K562 (cell line): ENCODE results near the gene NDUFS5. TPM values are rescaled to one million over a fixed set of nuclear protein-coding genes. Genes with fewer than 3 reads are reported as not detected.
A peak's percentile ranks its signal among the peaks of the same experiment; 100 is the strongest.

Experiments
- ATAC-seq: fragments of 200-7000 bp; cut with Tn5 transposase; 3 replicates; pipeline ENCODE4 v1.9.1; 2020; ENCODE audit warnings: moderate library complexity
- BruUV-seq: library from RNA; stranded (reverse); fragments of 400-500 nt; replicated peaks from 2 replicates; lab custom pipeline; 2021; lab: Mats Ljungman, UMichigan
- CTCF ChIA-PET: fragments of 300-600 bp; formaldehyde crosslinking; extraction: SDS; loops from one replicate; lab custom pipeline; 2021; ENCODE audit warnings: low intra/inter-chr PET ratio; lab: Yijun Ruan, JAX
- POLR2A ChIA-PET: fragments of 300-600, 350-650 bp; sonication (Branson Sonifier 250); formaldehyde crosslinking; extraction: SDS; loops from one replicate; lab custom pipeline; 2021; ENCODE audit warnings: antibody characterized with exemption, inconsistent platforms; lab: Yijun Ruan, JAX
- DNase-seq, 4 experiments: peaks; one replicate each; pipeline versions ENCODE4 v3.0.0 to v3.0.0-alpha.2; 2011 to 2018; ENCODE audit warnings: low spot score in 3 of 4, mixed read lengths in 3 of 4; ENCODE audit errors: extremely low read depth in 1 of 4
- FAIRE-seq: peaks from 2 replicates; lab custom pipeline; 2011; peaks lifted over from hg19 to GRCh38; lab: Jason Lieb, UNC
- H2AFZ ChIP-seq: 2 replicates; pipeline ENCODE4 v1.6.0; 2011; ENCODE audit warnings: low read depth, low read length, control low read depth, inconsistent platforms
- H3K27ac ChIP-seq: fragments of 200-600 bp; 3 replicates; pipeline ENCODE4 v1.8.0; 2011; ENCODE audit warnings: low read depth, mild to moderate bottlenecking, control low read depth, inconsistent platforms, low read length, moderate library complexity, mixed read lengths; ENCODE audit errors: extremely low read depth
- H3K27me3 ChIP-seq, 2 experiments: fragments of 300-600 bp in 1 of 2; 2 replicates in 1 of 2; 3 replicates in 1 of 2; pipeline versions ENCODE4 v1.6.0 to v1.8.0; 2011; ENCODE audit warnings: inconsistent platforms in 2 of 2, low read length in 2 of 2, mild to moderate bottlenecking in 1 of 2, mixed read lengths in 1 of 2, moderate library complexity in 1 of 2; ENCODE audit not compliant: control insufficient read depth in 2 of 2, insufficient read depth in 2 of 2
- H3K36me3 ChIP-seq: fragments of 300-600 bp; 3 replicates; pipeline ENCODE4 v1.8.0; 2011; ENCODE audit warnings: mild to moderate bottlenecking, low read length, inconsistent platforms; ENCODE audit not compliant: control insufficient read depth, insufficient read depth
- H3K4me1 ChIP-seq, 2 experiments: fragments of 200-600 bp in 1 of 2; replicated peaks in 1 of 2; 2 replicates in 1 of 2; 3 replicates in 1 of 2; pipeline versions ENCODE4 v1.5.1 to v1.8.0; 2011; ENCODE audit warnings: inconsistent platforms in 2 of 2, low read length in 2 of 2, mild to moderate bottlenecking in 1 of 2, mixed read lengths in 1 of 2, moderate library complexity in 1 of 2; ENCODE audit not compliant: control insufficient read depth in 2 of 2, insufficient read depth in 2 of 2
- H3K4me2 ChIP-seq: 2 replicates; pipeline ENCODE4 v1.6.1; 2011; ENCODE audit warnings: low read length, control low read depth, inconsistent platforms, mixed read lengths; ENCODE audit not compliant: insufficient read depth
- H3K4me3 ChIP-seq: fragments of 200-600 bp; sonication (generic), shearing (Covaris generic); 2 replicates; pipeline ENCODE4 v1.5.1; 2016; ENCODE audit warnings: control low read depth, inconsistent platforms
- H3K79me2 ChIP-seq: fragments of 200-600 bp; 3 replicates; pipeline ENCODE4 v1.8.0; 2011; ENCODE audit warnings: low read length, inconsistent platforms; ENCODE audit not compliant: control insufficient read depth, insufficient read depth
- H3K9ac ChIP-seq, 2 experiments: 2 replicates each; pipeline versions ENCODE4 v1.6.0 to v1.6.1; 2011; ENCODE audit warnings: low read depth in 2 of 2, low read length in 2 of 2, control low read depth in 1 of 2, inconsistent platforms in 1 of 2, mild to moderate bottlenecking in 1 of 2, mixed read lengths in 1 of 2; ENCODE audit not compliant: insufficient read depth in 1 of 2
- H3K9me1 ChIP-seq: one replicate; pipeline ENCODE4 v1.6.0; 2011; ENCODE audit warnings: inconsistent platforms, mild to moderate bottlenecking, low read length, moderate library complexity; ENCODE audit not compliant: control insufficient read depth, insufficient read depth
- H3K9me3 ChIP-seq: replicated peaks from 2 replicates; pipeline ENCODE4 v1.5.1; 2011; ENCODE audit warnings: low read depth, low read length, inconsistent platforms; ENCODE audit not compliant: control insufficient read depth, insufficient read depth
- H4K20me1 ChIP-seq: replicated peaks from 2 replicates; pipeline ENCODE4 v1.6.1; 2011; ENCODE audit warnings: low read length, inconsistent platforms, mixed read lengths; ENCODE audit not compliant: control insufficient read depth, insufficient read depth
- CTBP1 ChIP-seq: fragments of 450-650 bp; IDR thresholded peaks from 2 replicates; pipeline ENCODE4 v1.6.1; 2016; ENCODE audit warnings: borderline replicate concordance
- KDM2B ChIP-seq: fragments of 250-450 bp; sonication (Bioruptor Pico); IDR thresholded peaks from 2 replicates; pipeline ENCODE4 v1.8.0; 2021; ENCODE audit warnings: mild to moderate bottlenecking, moderate library complexity
- POLR2A ChIP-seq: fragments of 450-650 bp; conservative IDR thresholded peaks from 2 replicates; pipeline ENCODE4 v1.6.1; 2016
- POLR2AphosphoS2 ChIP-seq: IDR thresholded peaks from 2 replicates; pipeline ENCODE4 v1.6.1; 2012; ENCODE audit warnings: low read length, improper control_type of control experiment
- POLR2G ChIP-seq: fragments of 200-400 bp; formaldehyde crosslinking; IDR thresholded peaks from 2 replicates; pipeline ENCODE4 v1.6.1; 2017; ENCODE audit warnings: low read depth, mild to moderate bottlenecking, antibody characterized with exemption, low read length, moderate library complexity
- ZNF133 ChIP-seq: fragments of 250-450 bp; sonication (Bioruptor Pico); IDR thresholded peaks from 2 replicates; pipeline ENCODE4 v1.4.0; 2020; ENCODE audit warnings: mild to moderate bottlenecking
- WGBS: fragments of 100-300 bp; shearing (Covaris generic); methylation state at CpG from one replicate; pipeline ENCODE4 v1.1.6; 2016; ENCODE audit warnings: low coverage, mixed read lengths; ENCODE audit not compliant: insufficient coverage; ENCODE audit errors: missing lambda C conversion rate; 5-methylcytosine and 5-hydroxymethylcytosine counted together
- in situ Hi-C: fragments of 300-500 bp; cut with MboI; formaldehyde crosslinking; loops from 4 replicates; pipeline ENCODE4 v1.15.0; 2018; ENCODE audit warnings: inconsistent platforms, mixed read lengths
- intact Hi-C: fragments of 100-400 bp; cut with micrococcal nuclease; formaldehyde crosslinking; loops from 2 replicates; pipeline ENCODE4 v1.14.2; 2022
- polyA plus RNA-seq, 8 experiments: library from polyadenylated mRNA; depleted of rRNA in 4 of 8; stranded (reverse) in 5 of 8; unstranded in 3 of 8; fragments of >200 nt; fragmentation: Nextera tagmentation in 2 of 8; fragmentation: Illumina TruSeq in 1 of 8; extraction: Ambion mirVana in 2 of 8; extraction: Trizol in 1 of 8; gene quantifications; 2 replicates each; pipeline versions ENCODE4 v1.2.1 to v1.2.3, GENCODE V29; 2011 to 2014; ENCODE audit warnings: inconsistent platforms in 1 of 8, missing spikeins in 1 of 8
- total RNA-seq, 7 experiments: library from RNA; depleted of rRNA in 6 of 7; stranded (reverse); fragments of >200 nt in 6 of 7; fragmentation: Illumina TruSeq in 2 of 7; extraction: Trizol in 2 of 7; gene quantifications; 2 replicates each; pipeline versions ENCODE4 v1.2.1 to v1.2.3, GENCODE V29; 2011 to 2021; ENCODE audit warnings: low replicate concordance in 1 of 7
- TF ChIP-seq, protein P1 (sequence below): sonication (generic); formaldehyde crosslinking; IDR thresholded peaks from 2 replicates; pipeline ENCODE4 v1.8.0; 2023; ENCODE audit warnings: missing genetic modification reagents, mild to moderate bottlenecking, borderline replicate concordance

The NDUFS5 gene
- total and polyA plus RNA-seq, 9 of the 15 experiments (the other 6 are each of a cell fraction or from before 2014, with no cell fraction given), result 499 to 2,737 (median 1,281) TPM

DNA sequence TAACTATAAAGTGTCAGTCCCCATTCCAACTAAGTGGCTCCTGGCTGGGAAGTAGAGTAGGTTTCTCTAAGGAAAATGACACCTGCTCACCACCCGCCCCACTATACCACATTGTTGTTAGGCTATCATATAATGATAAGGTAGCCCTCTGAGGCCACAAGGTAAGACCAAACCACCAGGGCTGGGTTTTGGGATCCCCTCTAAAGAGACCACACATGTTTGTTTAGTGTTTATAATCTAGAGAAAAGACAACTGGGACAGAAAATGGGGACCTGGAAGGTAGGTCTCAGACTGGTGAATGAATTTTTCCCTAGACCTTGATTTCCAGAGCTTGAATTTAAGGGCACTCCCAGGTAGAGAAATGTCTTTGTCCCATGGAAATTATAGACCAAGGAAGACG lies 19.9 kb upstream of the NDUFS5 start:
- FAIRE-seq (no peak), ATAC-seq (no peak; the same call in 2 of the 3 replicates), DNase-seq (no peak)
- no peak overlapping the region for H3K9ac ChIP-seq
- 0 out of 2 replicates have a peak, but pooled peaks have one; percentile 4 for TF ChIP-seq POLR2G
- no peak for TF ChIP-seq KDM2B (CRISPR knock-in tag)
- TF ChIP-seq ZNF133 (CRISPR knock-in tag), result no peak
- in situ Hi-C loops, result no loop called here
- POLR2A ChIA-PET, result interaction anchor here (0.7 to 3.2 kb wide), 6 partner anchors 9 to 66 kb away, joined by 3 to 25 read pairs (median 4); partner anchors contain the start of gene NDUFS5
- no peak overlapping the region for H3K4me3 ChIP-seq
- H3K36me3 ChIP-seq, result peaks cover 84% of the 10 kb centered on the region
- no peaks in the 10 kb centered on the region for H3K9me1 ChIP-seq
- H3K27ac ChIP-seq, result no peak overlapping the region
- H3K79me2 ChIP-seq, result no peaks in the 10 kb centered on the region
- H3K4me2 ChIP-seq, result no peak overlapping the region
- H2AFZ ChIP-seq, result no peak overlapping the region
- H3K27me3 ChIP-seq, result no peaks in the 10 kb centered on the region
- BruUV-seq, result no TSS peak
- WGBS, result 88% methylated on average over 2 of the region's 2 CpGs
- no peaks in the 10 kb centered on the region for H3K4me1 ChIP-seq
- H3K9me3 ChIP-seq, result no peaks in the 10 kb centered on the region
- CTCF ChIA-PET, result no interaction called here
- intact Hi-C loops, result no loop called here
- no peaks in the 10 kb centered on the region for H4K20me1 ChIP-seq

DNA sequence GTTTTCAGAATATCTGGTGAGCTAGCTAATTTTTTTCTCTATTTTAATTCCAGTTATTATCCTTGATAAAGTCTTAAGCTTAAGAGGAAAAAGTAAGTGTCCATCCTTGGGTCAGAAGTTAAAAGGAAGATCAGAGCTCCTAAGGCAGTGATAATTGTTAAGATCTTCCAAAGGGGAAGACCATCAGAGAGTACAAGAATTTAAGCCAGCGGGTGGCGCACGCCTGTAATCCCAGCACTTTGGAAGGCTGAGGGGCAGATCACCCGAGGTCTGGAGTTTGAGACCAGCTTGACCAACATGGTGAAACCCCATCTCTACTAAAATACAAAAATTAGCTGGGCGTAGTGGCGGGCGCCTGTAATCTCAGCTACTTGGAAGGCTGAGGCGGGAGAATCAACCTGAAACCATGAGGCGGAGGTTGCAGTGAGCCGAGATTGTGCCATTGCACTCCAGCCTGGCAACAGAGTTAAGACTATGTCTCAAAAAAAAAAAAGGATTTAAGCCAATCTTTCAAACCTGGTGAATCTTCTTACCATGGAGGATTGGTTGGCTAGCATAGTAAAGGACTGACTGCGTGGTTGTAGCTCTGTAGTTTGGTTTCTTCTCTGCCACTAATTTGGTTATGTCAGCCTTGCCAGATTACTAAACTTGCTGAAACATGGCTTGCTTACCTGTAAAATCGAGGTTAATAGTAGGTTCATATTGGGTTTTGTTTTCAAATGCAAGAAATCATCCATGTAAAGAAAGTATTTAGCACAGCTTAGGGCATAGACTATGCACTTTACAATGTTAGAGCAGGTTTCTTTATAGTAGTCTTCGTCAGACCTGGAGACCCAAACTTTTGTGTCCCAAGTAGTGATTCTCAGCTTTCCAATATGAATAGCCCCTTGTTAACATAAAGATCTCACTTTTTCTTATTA lies 19.2 kb upstream of the NDUFS5 start:
- H3K36me3 ChIP-seq, result peaks cover 77% of the 10 kb centered on the region
- no peaks in the 10 kb centered on the region for H3K27me3 ChIP-seq
- H3K9me3 ChIP-seq, result no peaks in the 10 kb centered on the region
- FAIRE-seq (peak; percentile 11), ATAC-seq (peak; percentile 59), DNase-seq (no peak)
- 92% methylated on average over 13 of the region's 13 CpGs for WGBS
- H3K79me2 ChIP-seq, result no peaks in the 10 kb centered on the region
- POLR2A ChIA-PET, result interaction anchor here (0.6 to 3.2 kb wide), 6 partner anchors 10 to 1385 kb away, joined by 3 to 25 read pairs (median 4); partner anchors contain the start of gene NDUFS5
- intact Hi-C loops (no loop called here), in situ Hi-C loops (no loop called here)
- no peaks in the 10 kb centered on the region for H4K20me1 ChIP-seq
- no peak overlapping the region for H3K27ac ChIP-seq
- no peak overlapping the region for H2AFZ ChIP-seq
- H3K4me3 ChIP-seq, result no peak overlapping the region
- no peak overlapping the region for H3K9ac ChIP-seq
- H3K4me2 ChIP-seq, result no peak overlapping the region
- no peaks in the 10 kb centered on the region for H3K4me1 ChIP-seq
- CTCF ChIA-PET, result no interaction called here
- no TSS peak for BruUV-seq
- H3K9me1 ChIP-seq, result no peaks in the 10 kb centered on the region
- TF ChIP-seq POLR2G (peak; percentile 49; the same call in 1 of the 2 replicates), POLR2AphosphoS2 (peak; percentile 13; the same call in 1 of the 2 replicates), POLR2A (peak; percentile 46; the same call in 1 of the 2 replicates), CTBP1 (no peak)
- TF ChIP-seq, protein P1, sequence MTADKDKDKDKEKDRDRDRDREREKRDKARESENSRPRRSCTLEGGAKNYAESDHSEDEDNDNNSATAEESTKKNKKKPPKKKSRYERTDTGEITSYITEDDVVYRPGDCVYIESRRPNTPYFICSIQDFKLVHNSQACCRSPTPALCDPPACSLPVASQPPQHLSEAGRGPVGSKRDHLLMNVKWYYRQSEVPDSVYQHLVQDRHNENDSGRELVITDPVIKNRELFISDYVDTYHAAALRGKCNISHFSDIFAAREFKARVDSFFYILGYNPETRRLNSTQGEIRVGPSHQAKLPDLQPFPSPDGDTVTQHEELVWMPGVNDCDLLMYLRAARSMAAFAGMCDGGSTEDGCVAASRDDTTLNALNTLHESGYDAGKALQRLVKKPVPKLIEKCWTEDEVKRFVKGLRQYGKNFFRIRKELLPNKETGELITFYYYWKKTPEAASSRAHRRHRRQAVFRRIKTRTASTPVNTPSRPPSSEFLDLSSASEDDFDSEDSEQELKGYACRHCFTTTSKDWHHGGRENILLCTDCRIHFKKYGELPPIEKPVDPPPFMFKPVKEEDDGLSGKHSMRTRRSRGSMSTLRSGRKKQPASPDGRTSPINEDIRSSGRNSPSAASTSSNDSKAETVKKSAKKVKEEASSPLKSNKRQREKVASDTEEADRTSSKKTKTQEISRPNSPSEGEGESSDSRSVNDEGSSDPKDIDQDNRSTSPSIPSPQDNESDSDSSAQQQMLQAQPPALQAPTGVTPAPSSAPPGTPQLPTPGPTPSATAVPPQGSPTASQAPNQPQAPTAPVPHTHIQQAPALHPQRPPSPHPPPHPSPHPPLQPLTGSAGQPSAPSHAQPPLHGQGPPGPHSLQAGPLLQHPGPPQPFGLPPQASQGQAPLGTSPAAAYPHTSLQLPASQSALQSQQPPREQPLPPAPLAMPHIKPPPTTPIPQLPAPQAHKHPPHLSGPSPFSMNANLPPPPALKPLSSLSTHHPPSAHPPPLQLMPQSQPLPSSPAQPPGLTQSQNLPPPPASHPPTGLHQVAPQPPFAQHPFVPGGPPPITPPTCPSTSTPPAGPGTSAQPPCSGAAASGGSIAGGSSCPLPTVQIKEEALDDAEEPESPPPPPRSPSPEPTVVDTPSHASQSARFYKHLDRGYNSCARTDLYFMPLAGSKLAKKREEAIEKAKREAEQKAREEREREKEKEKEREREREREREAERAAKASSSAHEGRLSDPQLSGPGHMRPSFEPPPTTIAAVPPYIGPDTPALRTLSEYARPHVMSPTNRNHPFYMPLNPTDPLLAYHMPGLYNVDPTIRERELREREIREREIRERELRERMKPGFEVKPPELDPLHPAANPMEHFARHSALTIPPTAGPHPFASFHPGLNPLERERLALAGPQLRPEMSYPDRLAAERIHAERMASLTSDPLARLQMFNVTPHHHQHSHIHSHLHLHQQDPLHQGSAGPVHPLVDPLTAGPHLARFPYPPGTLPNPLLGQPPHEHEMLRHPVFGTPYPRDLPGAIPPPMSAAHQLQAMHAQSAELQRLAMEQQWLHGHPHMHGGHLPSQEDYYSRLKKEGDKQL (CRISPR knock-in tag), result no peak
